Small intestine (tissue), 7 donors: Measurements from ENCODE around the gene ATF7. TPM values are rescaled to one million over a fixed set of nuclear protein-coding genes. Genes with fewer than 3 reads are reported as not detected.

Experiments
- DNase-seq, 2 donors: peaks; one replicate each; pipeline versions ENCODE4 v3.0.0 to v3.0.0-alpha.2; 2013
- FAIRE-seq: peaks from 2 replicates; lab custom pipeline; 2012; peaks lifted over from hg19 to GRCh38; lab: Jason Lieb, UNC
- H3K27ac ChIP-seq, 3 donors: one replicate each; pipeline ENCODE4 v1.5.1; 2013; ENCODE audit warnings: low read length in 2 of 3, mild to moderate bottlenecking in 2 of 3, control low read depth in 1 of 3, inconsistent platforms in 1 of 3, low read depth in 1 of 3, moderate library complexity in 1 of 3
- H3K27me3 ChIP-seq, 3 donors: one replicate each; pipeline ENCODE4 v1.6.1; 2013; ENCODE audit warnings: low read length in 3 of 3, inconsistent platforms in 1 of 3; ENCODE audit not compliant: control insufficient read depth in 3 of 3, insufficient read depth in 3 of 3
- H3K36me3 ChIP-seq, 3 donors: one replicate each; pipeline ENCODE4 v1.6.1; 2013; ENCODE audit warnings: low read length in 3 of 3, inconsistent platforms in 1 of 3, low read depth in 1 of 3, mild to moderate bottlenecking in 1 of 3, moderate library complexity in 1 of 3; ENCODE audit not compliant: control insufficient read depth in 3 of 3, insufficient read depth in 2 of 3
- H3K4me1 ChIP-seq, 3 donors: one replicate each; pipeline ENCODE4 v1.6.1; 2013; ENCODE audit warnings: low read length in 2 of 3, inconsistent platforms in 1 of 3, low read depth in 1 of 3, mild to moderate bottlenecking in 1 of 3, moderate library complexity in 1 of 3; ENCODE audit not compliant: control insufficient read depth in 3 of 3, insufficient read depth in 2 of 3
- H3K4me3 ChIP-seq, 3 donors: one replicate each; pipeline ENCODE4 v1.5.1; 2013; ENCODE audit warnings: low read length in 3 of 3, control low read depth in 1 of 3, inconsistent platforms in 1 of 3, low read depth in 1 of 3, mild to moderate bottlenecking in 1 of 3, moderate library complexity in 1 of 3
- H3K9me3 ChIP-seq, 2 donors: one replicate each; pipeline ENCODE4 v1.6.1; 2013; ENCODE audit warnings: low read depth in 1 of 2, low read length in 1 of 2; ENCODE audit not compliant: control insufficient read depth in 2 of 2, insufficient read depth in 1 of 2
- WGBS, 3 donors: extraction: QIAGEN DNeasy Blood & Tissue Kit; methylation state at CpG; one replicate each; pipeline ENCODE4 v1.1.7; 2013; 5-methylcytosine and 5-hydroxymethylcytosine counted together
- polyA plus RNA-seq, 4 donors: library from polyadenylated mRNA; stranded (reverse) in 3 of 4; unstranded in 1 of 4; fragments of 200-250 nt in 3 of 4; fragments of 120-200 nt in 1 of 4; gene quantifications; one replicate each; pipeline versions ENCODE4 v1.2.1 to v1.2.3, GENCODE V29; 2013
- donor health status: healthy with polysubstance abuse.
- donor health status: control.
- donor health status: control.
- donor health status: Bipolar disorder and iron deficiency.
- donor health status: healthy.

Gene ATF7
- polyA plus RNA-seq, 4 donors: 8.6 to 32.9 (median 14.5) TPM

DNA sequence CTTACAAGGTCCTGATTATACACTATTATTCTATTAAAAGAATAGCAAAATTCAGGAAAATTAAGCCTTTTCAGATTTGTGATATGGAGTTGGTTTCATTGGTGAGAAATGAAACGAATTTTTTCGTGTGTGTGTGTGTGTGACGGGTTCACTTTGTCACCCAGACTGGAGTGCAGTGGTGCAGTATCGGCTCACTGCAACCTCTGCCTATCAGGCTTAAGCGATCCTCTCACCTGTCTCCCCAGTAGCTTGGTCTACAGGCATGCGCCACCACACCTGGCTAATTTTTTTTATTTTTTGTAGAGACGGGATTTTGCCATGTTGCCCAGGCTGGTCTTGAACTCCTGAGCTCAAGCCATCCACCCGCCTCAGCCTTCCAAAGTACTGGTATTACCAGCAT lies 164.6 kb downstream of the ATF7 start:
- WGBS, 3 donors: 81 to 82% (median 81%) methylated on average over 8 of the region's 8 CpGs
- Histone ChIP-seq H3K27ac (no peak overlapping the region), H3K4me1 (peaks cover 0 to 2% (median 0%) of the 10 kb centered on the region in 3 donors), H3K36me3 (peaks cover 51 to 66% (median 65%) of the 10 kb centered on the region in 3 donors), H3K27me3 (no peaks in the 10 kb centered on the region), H3K9me3 (no peaks in the 10 kb centered on the region), H3K4me3 (no peak overlapping the region)
- no peak for FAIRE-seq
- DNase-seq: no peak

DNA sequence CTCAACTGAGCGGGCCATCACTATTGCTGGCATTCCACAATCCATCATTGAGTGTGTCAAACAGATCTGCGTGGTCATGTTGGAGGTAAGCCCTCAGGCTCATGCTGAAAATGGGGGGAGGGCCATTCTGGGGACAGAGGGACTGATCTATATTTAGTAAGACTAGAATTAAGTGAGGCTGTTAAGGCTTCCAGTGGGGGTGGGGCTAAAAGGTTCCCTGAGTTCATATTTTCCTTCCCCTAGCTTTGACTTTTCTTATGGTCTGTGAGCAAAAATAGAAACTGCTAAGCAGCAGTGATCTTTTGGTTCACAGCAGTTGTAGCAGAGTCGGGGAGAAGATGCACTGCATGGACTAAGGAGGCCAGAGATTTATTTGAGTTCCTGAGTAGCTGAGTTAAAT lies 165.1 kb downstream of the ATF7 start:
- H3K27me3 ChIP-seq: no peaks in the 10 kb centered on the region
- no peak for DNase-seq
- H3K4me1 ChIP-seq: peaks cover 0 to 2% (median 0%) of the 10 kb centered on the region in 3 donors
- H3K9me3 ChIP-seq: no peaks in the 10 kb centered on the region
- 78 to 88% (median 88%) methylated on average over 3 of the region's 3 CpGs for WGBS, 3 donors
- no peak overlapping the region for H3K27ac ChIP-seq
- no peak for FAIRE-seq
- peaks cover 54 to 66% (median 63%) of the 10 kb centered on the region in 3 donors for H3K36me3 ChIP-seq
- H3K4me3 ChIP-seq: no peak overlapping the region

- Histone ChIP-seq H3K27ac (no peak overlapping the region), H3K36me3 (peaks cover 49 to 63% (median 61%) of the 10 kb centered on the region in 3 donors), H3K4me1 (peaks cover 0 to 11% (median 2%) of the 10 kb centered on the region in 3 donors), H3K9me3 (no peaks in the 10 kb centered on the region), H3K4me3 (no peak overlapping the region), H3K27me3 (no peaks in the 10 kb centered on the region)
- DNase-seq (no peak), FAIRE-seq (no peak)
- WGBS, 3 donors: 73 to 81% (median 77%) methylated on average over 4 of the region's 4 CpGs
Observed at GRCh38 chr12:53459097-53459496, 167.1 kb downstream of the ATF7 start.

Other genes starting within 250 kb of the ATF7 start
- 10 to 100 TPM; 13.8 to 75.6 (median 18.3) TPM for gene SP1, start 246.2 kb downstream of the ATF7 start, polyA plus RNA-seq
- gene AMHR2, start 202.5 kb downstream of the ATF7 start, polyA plus RNA-seq: 10 to 100 TPM in 1 of 4 donors, under 1 TPM in 2, not detected in 1; 0.04 to 12.9 (median 0.81) TPM
- gene PRR13, start 184.6 kb downstream of the ATF7 start, polyA plus RNA-seq: 1,000 to 10,000 TPM in 1 of 4 donors, 100 to 1,000 TPM in 3; 507 to 1,038 (median 704) TPM
- 100 to 1,000 TPM; 446 to 821 (median 494) TPM for gene PCBP2, start 174.3 kb downstream of the ATF7 start, polyA plus RNA-seq
- 1 to 10 TPM in 3 of 4 donors, under 1 TPM in 1; 0.67 to 9.0 (median 4.3) TPM for gene MAP3K12, start 126.9 kb downstream of the ATF7 start, polyA plus RNA-seq
- 10 to 100 TPM; 18.9 to 31.0 (median 26.9) TPM for gene TARBP2, start 125.1 kb downstream of the ATF7 start, polyA plus RNA-seq
- 1 to 10 TPM in 1 of 4 donors, under 1 TPM in 1, not detected in 2; 0.12 to 4.2 TPM for gene NPFF, start 118.9 kb downstream of the ATF7 start, polyA plus RNA-seq
- gene ATP5MC2, start 49.7 kb upstream of the ATF7 start, polyA plus RNA-seq: 100 to 1,000 TPM; 433 to 621 (median 568) TPM
- gene CALCOCO1, start 101.1 kb upstream of the ATF7 start, polyA plus RNA-seq: 10 to 100 TPM; 45.1 to 81.3 (median 46.6) TPM
- not detected for gene CISTR, start 125.6 kb upstream of the ATF7 start, polyA plus RNA-seq